MM.1S (cell line): Measurements from ENCODE around the gene SNRNP40.

ENCODE experiments used
- DNase-seq: peaks from one replicate; pipeline ENCODE4 v3.0.0-alpha.2; 2015
- H2AFZ ChIP-seq: fragments of 300-600 bp; sonication (generic); 2 replicates; pipeline ENCODE4 v1.6.0; 2016; ENCODE audit warnings: antibody characterized with exemption, low read length
- H3F3A ChIP-seq: fragments of 300-600 bp; sonication (generic); 2 replicates; pipeline ENCODE4 v1.6.1; 2016; ENCODE audit warnings: mild to moderate bottlenecking, antibody characterized with exemption, low read length, moderate library complexity, mixed read lengths; ENCODE audit not compliant: insufficient read depth
- H3K27ac ChIP-seq: fragments of 300-600 bp; sonication (generic); 2 replicates; pipeline ENCODE4 v1.5.1; 2016; ENCODE audit warnings: mild to moderate bottlenecking, low read length
- H3K27me3 ChIP-seq: fragments of 300-600 bp; sonication (generic); replicated peaks from 2 replicates; pipeline ENCODE4 v1.6.0; 2016; ENCODE audit warnings: low read length; ENCODE audit not compliant: insufficient read depth
- H3K36me3 ChIP-seq: fragments of 300-600 bp; sonication (generic); replicated peaks from 2 replicates; pipeline ENCODE4 v1.6.1; 2016; ENCODE audit warnings: mild to moderate bottlenecking, low read length, mixed read lengths; ENCODE audit not compliant: insufficient read depth
- H3K4me1 ChIP-seq: fragments of 300-600 bp; sonication (generic); 2 replicates; pipeline ENCODE4 v1.6.1; 2016; ENCODE audit warnings: low read length, mixed read lengths
- H3K4me2 ChIP-seq: fragments of 300-600 bp; sonication (generic); 2 replicates; pipeline ENCODE4 v1.6.0; 2016; ENCODE audit warnings: low read depth, low read length
- H3K4me3 ChIP-seq: fragments of 300-600 bp; sonication (generic); 2 replicates; pipeline ENCODE4 v1.5.1; 2016; ENCODE audit warnings: low read length, mixed read lengths
- H3K79me2 ChIP-seq: fragments of 300-600 bp; sonication (generic); 2 replicates; pipeline ENCODE4 v1.6.1; 2016; ENCODE audit warnings: mixed run types, low read length, mixed read lengths
- H3K9ac ChIP-seq: fragments of 300-600 bp; sonication (generic); 2 replicates; pipeline ENCODE4 v1.6.1; 2016; ENCODE audit warnings: low read length, mixed read lengths
- H3K9me2 ChIP-seq: fragments of 300-600 bp; sonication (generic); replicated peaks from 2 replicates; pipeline ENCODE4 v1.6.1; 2016; ENCODE audit warnings: mild to moderate bottlenecking, low read length, mixed read lengths; ENCODE audit not compliant: insufficient read depth
- H3K9me3 ChIP-seq: fragments of 300-600 bp; sonication (generic); replicated peaks from 2 replicates; pipeline ENCODE4 v1.6.1; 2016; ENCODE audit warnings: mild to moderate bottlenecking, low read length, mixed read lengths; ENCODE audit not compliant: insufficient read depth
- H4K20me1 ChIP-seq: fragments of 300-600 bp; sonication (generic); 2 replicates; pipeline ENCODE4 v1.6.1; 2016; ENCODE audit warnings: mild to moderate bottlenecking, low read length, moderate library complexity, mixed read lengths; ENCODE audit not compliant: insufficient read depth
- EZH2 ChIP-seq: fragments of 300-600 bp; sonication (generic); optimal IDR thresholded peaks from 2 replicates; pipeline ENCODE3; 2017; ENCODE audit warnings: low read depth, mild to moderate bottlenecking, antibody characterized with exemption, low read length, mixed read lengths
- EZH2phosphoT487 ChIP-seq: fragments of 300-600 bp; sonication (generic); IDR thresholded peaks from 2 replicates; pipeline ENCODE4 v1.6.1; 2018; ENCODE audit warnings: antibody characterized with exemption, low read length
- TF ChIP-seq, protein P1 (sequence below): fragments of 300-600 bp; sonication (generic); IDR thresholded peaks from 2 replicates; pipeline ENCODE4 v1.5.1; 2016; ENCODE audit warnings: antibody characterized with exemption, low read length, mixed read lengths

SNRNP40 gene

DNA sequence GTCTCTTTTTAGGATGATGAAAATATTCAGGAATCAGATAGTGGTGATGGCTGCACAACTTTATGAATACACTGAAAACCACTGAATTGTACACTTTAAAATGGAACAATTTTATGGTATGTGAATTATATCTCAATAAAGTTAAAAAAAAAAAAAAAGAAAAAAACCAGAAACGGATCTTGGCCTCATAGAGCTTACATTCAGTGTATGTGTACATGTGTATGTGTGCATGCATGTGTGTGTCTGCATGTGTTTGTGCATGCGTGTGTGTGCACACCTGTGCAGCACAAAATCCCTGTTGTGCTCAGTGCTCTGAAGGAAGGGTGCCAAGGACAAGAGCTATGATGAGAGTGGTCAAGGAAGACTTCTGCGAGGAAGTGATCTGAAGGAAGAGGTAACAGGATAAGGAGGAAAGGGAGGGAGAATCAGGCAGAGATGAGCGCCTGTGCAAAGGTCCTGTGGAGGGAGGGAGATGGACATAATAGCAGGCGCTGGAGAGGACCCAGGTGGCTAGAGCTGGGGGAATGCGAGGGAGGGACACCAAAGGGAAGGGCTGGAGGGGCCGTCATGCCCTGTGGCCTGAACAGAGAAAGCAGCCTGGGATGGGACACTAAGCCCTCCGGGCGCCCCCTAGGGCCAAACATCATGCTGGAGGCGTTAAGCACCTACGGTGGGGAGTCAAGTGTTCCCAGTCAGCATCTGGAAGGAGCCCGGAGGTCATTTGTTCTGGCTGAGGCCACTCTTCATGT is 82.1 kb downstream of the SNRNP40 start:
- DNase-seq = no peak

More for the DNA sequence above, 82.1 kb downstream of the SNRNP40 start:
- TF ChIP-seq, protein P1, sequence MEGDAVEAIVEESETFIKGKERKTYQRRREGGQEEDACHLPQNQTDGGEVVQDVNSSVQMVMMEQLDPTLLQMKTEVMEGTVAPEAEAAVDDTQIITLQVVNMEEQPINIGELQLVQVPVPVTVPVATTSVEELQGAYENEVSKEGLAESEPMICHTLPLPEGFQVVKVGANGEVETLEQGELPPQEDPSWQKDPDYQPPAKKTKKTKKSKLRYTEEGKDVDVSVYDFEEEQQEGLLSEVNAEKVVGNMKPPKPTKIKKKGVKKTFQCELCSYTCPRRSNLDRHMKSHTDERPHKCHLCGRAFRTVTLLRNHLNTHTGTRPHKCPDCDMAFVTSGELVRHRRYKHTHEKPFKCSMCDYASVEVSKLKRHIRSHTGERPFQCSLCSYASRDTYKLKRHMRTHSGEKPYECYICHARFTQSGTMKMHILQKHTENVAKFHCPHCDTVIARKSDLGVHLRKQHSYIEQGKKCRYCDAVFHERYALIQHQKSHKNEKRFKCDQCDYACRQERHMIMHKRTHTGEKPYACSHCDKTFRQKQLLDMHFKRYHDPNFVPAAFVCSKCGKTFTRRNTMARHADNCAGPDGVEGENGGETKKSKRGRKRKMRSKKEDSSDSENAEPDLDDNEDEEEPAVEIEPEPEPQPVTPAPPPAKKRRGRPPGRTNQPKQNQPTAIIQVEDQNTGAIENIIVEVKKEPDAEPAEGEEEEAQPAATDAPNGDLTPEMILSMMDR = no peak
- TF ChIP-seq EZH2phosphoT487 (no peak), EZH2 (no peak)
- Histone ChIP-seq H3K27ac (no peak overlapping the region), H3K9me3 (no peaks in the 10 kb centered on the region), H3K9ac (no peak overlapping the region), H3K4me1 (no peaks in the 10 kb centered on the region), H4K20me1 (no peaks in the 10 kb centered on the region), H3K4me3 (no peak overlapping the region), H3F3A (no peaks in the 10 kb centered on the region), H3K4me2 (no peak overlapping the region), H3K27me3 (no peaks in the 10 kb centered on the region), H3K36me3 (no peaks in the 10 kb centered on the region), H2AFZ (no peak overlapping the region), H3K79me2 (no peaks in the 10 kb centered on the region), H3K9me2 (no peaks in the 10 kb centered on the region)
